Thyroid gland (tissue), 4 donors: ENCODE data around the gene ANKRD31. TPM values are rescaled to one million over a fixed set of nuclear protein-coding genes. Genes with fewer than 3 reads are reported as not detected.

Experiments used
- DNase-seq, 2 donors: peaks; one replicate each; pipeline ENCODE4 v3.0.0-alpha.2; 2019
- H3K27ac ChIP-seq, 3 donors: fragments of 200-600 bp; sonication (generic); 1 replicate in 2 of 3; 2 replicates in 1 of 3; pipeline ENCODE4 v1.5.1; 2016 to 2019; ENCODE audit warnings: mild to moderate bottlenecking in 1 of 3, moderate library complexity in 1 of 3
- H3K27me3 ChIP-seq: fragments of 200-600 bp; sonication (generic); one replicate; pipeline ENCODE4 v1.5.1; 2019
- H3K36me3 ChIP-seq, 2 donors: fragments of 200-600 bp; sonication (generic); one replicate each; pipeline ENCODE4 v1.5.1; 2016 to 2019
- H3K4me1 ChIP-seq, 2 donors: fragments of 200-600 bp; sonication (generic); one replicate each; pipeline ENCODE4 v1.5.1; 2017 to 2019
- H3K4me3 ChIP-seq, 3 donors: fragments of 200-600 bp; sonication (generic); replicated peaks in 1 of 3; 1 replicate in 2 of 3; 2 replicates in 1 of 3; pipeline ENCODE4 v1.5.1; 2016; ENCODE audit warnings: mild to moderate bottlenecking in 1 of 3
- H3K9me3 ChIP-seq: fragments of 200-600 bp; sonication (generic); one replicate; pipeline ENCODE4 v1.5.1; 2017
- CTCF ChIP-seq, 6 experiments: fragments of 200-600 bp in 3 of 6; fragments of 450-650 bp in 3 of 6; sonication (generic) in 3 of 6; IDR thresholded peaks; one replicate each; pipeline ENCODE4 v1.5.1; 2016 to 2019; ENCODE audit warnings: antibody characterized with exemption in 6 of 6, mild to moderate bottlenecking in 2 of 6, inconsistent platforms in 1 of 6, moderate library complexity in 1 of 6
- POLR2A ChIP-seq, 2 donors: fragments of 450-650 bp; IDR thresholded peaks; one replicate each; pipeline ENCODE4 v1.6.1; 2017; ENCODE audit warnings: antibody characterized with exemption in 2 of 2, mild to moderate bottlenecking in 2 of 2, moderate library complexity in 1 of 2
- WGBS, 2 donors: methylation state at CpG; one replicate each; pipeline ENCODE4 v1.1.5; 2017; 5-methylcytosine and 5-hydroxymethylcytosine counted together
- intact Hi-C: fragments of 100-400 bp; cut with DNase I; formaldehyde crosslinking; loops from one replicate; pipeline ENCODE4 v1.15.1; 2023
- total RNA-seq, 4 donors: library from RNA; depleted of rRNA; stranded (reverse); fragments of >200 nt; gene quantifications; one replicate each; pipeline ENCODE4 v1.2.3, GENCODE V29; 2016

ANKRD31 gene
- total RNA-seq, 4 donors from 2014 or later = 0.11 to 0.81 (median 0.33) TPM

- no peak for DNase-seq
- H3K27me3 ChIP-seq = no peaks in the 10 kb centered on the region
- no peaks in the 10 kb centered on the region for H3K4me1 ChIP-seq
- H3K4me3 ChIP-seq = no peak overlapping the region
- TF ChIP-seq CTCF (IDR thresholded peaks at IDR 0.05) (no peak), POLR2A (IDR thresholded peaks at IDR 0.05) (no peak)
- intact Hi-C loops = no loop called here
- H3K27ac ChIP-seq = no peak overlapping the region
- WGBS, 2 donors = 90 to 93% methylated on average over 7 of the region's 7 CpGs
- no peaks in the 10 kb centered on the region for H3K36me3 ChIP-seq
- H3K9me3 ChIP-seq = no peaks in the 10 kb centered on the region
These were observed 192.9 kb downstream of the ANKRD31 start for GRCh38 chr5:75043633-75044264.

- TF ChIP-seq POLR2A (IDR thresholded peaks at IDR 0.05) (no peak), CTCF (IDR thresholded peaks at IDR 0.05) (no peak)
- Histone ChIP-seq H3K27me3 (no peaks in the 10 kb centered on the region), H3K9me3 (no peaks in the 10 kb centered on the region), H3K27ac (no peak overlapping the region), H3K36me3 (no peaks in the 10 kb centered on the region), H3K4me1 (no peaks in the 10 kb centered on the region), H3K4me3 (no peak overlapping the region)
- intact Hi-C loops = no loop called here
- DNase-seq = no peak
- 94 to 95% methylated on average over 1 of the region's 1 CpG for WGBS, 2 donors
These were observed 194.2 kb downstream of the ANKRD31 start for GRCh38 chr5:75042522-75042921.

GRCh38 chr5:75040973-75041372, 195.7 kb downstream of the ANKRD31 start:
- WGBS, 2 donors = 89 to 92% methylated on average over 4 of the region's 4 CpGs
- TF ChIP-seq CTCF (IDR thresholded peaks at IDR 0.05) (no peak), POLR2A (IDR thresholded peaks at IDR 0.05) (no peak)
- intact Hi-C loops = no loop called here

GRCh38 chr5:75037106-75037505, 199.6 kb downstream of the ANKRD31 start:
- H3K4me1 ChIP-seq = no peaks in the 10 kb centered on the region
- intact Hi-C loops = no loop called here
- TF ChIP-seq POLR2A (IDR thresholded peaks at IDR 0.05) (no peak), CTCF (IDR thresholded peaks at IDR 0.05) (no peak)
- H3K4me3 ChIP-seq = no peak overlapping the region
- 80 to 86% methylated on average over 4 of the region's 4 CpGs for WGBS, 2 donors
- no peaks in the 10 kb centered on the region for H3K27me3 ChIP-seq
- peak; percentile 14 to 20 for DNase-seq
- H3K9me3 ChIP-seq = no peaks in the 10 kb centered on the region
- no peak overlapping the region for H3K27ac ChIP-seq
- H3K36me3 ChIP-seq = no peaks in the 10 kb centered on the region

More at GRCh38 chr5:75040973-75041372, 195.7 kb downstream of the ANKRD31 start:
- H3K4me3 ChIP-seq = no peak overlapping the region
- no peaks in the 10 kb centered on the region for H3K27me3 ChIP-seq
- no peaks in the 10 kb centered on the region for H3K4me1 ChIP-seq
- no peaks in the 10 kb centered on the region for H3K9me3 ChIP-seq
- no peak for DNase-seq
- no peaks in the 10 kb centered on the region for H3K36me3 ChIP-seq
- no peak overlapping the region for H3K27ac ChIP-seq

- TF ChIP-seq POLR2A (IDR thresholded peaks at IDR 0.05) = no peak
- TF ChIP-seq CTCF (IDR thresholded peaks at IDR 0.05) = no peak
- Histone ChIP-seq H3K36me3 (no peaks in the 10 kb centered on the region), H3K9me3 (no peaks in the 10 kb centered on the region), H3K27me3 (no peaks in the 10 kb centered on the region), H3K4me1 (no peaks in the 10 kb centered on the region), H3K4me3 (no peak overlapping the region), H3K27ac (no peak overlapping the region)
- no peak for DNase-seq
- 84 to 89% methylated on average over 6 of the region's 6 CpGs for WGBS, 2 donors
- intact Hi-C loops = no loop called here
These were observed 202.4 kb downstream of the ANKRD31 start for GRCh38 chr5:75034137-75034739.
